GM21786 (cell line): ENCODE results near the gene EP400.

Experiments
- ATAC-seq: cut with Tn5 transposase; IDR thresholded peaks from one replicate; pipeline ENCODE4 v1.9.1; 2021; ENCODE audit not compliant: unreplicated experiment

Gene EP400

GRCh38 chr12:132014092-132014914 is 64.6 kb downstream of the EP400 start:
- ATAC-seq, result no peak

GRCh38 chr12:132014915-132015280 is 65.2 kb downstream of the EP400 start:
- ATAC-seq, result no peak

GRCh38 chr12:132015686-132016430 is 66.1 kb downstream of the EP400 start:
- ATAC-seq, result no peak

- ATAC-seq, result no peak
These were observed 68.6 kb downstream of the EP400 start for GRCh38 chr12:132018193-132018916.

GRCh38 chr12:132019891-132020290 is 70.1 kb downstream of the EP400 start:
- ATAC-seq, result no peak

- ATAC-seq, result no peak
These were observed 70.5 kb downstream of the EP400 start for GRCh38 chr12:132020292-132020691.

GRCh38 chr12:132021031-132021871 is 71.5 kb downstream of the EP400 start:
- ATAC-seq, result no peak

- ATAC-seq, result no peak
These were observed 72.2 kb downstream of the EP400 start for GRCh38 chr12:132021965-132022364.

GRCh38 chr12:132023658-132024057 is 73.9 kb downstream of the EP400 start:
- ATAC-seq, result no peak

- no peak for ATAC-seq
These were observed 75.0 kb downstream of the EP400 start for GRCh38 chr12:132024758-132025157.

GRCh38 chr12:132025526-132025925 is 75.8 kb downstream of the EP400 start:
- no peak for ATAC-seq

GRCh38 chr12:132026061-132026795 is 76.5 kb downstream of the EP400 start:
- no peak for ATAC-seq

GRCh38 chr12:132026796-132027500 is 77.2 kb downstream of the EP400 start:
- ATAC-seq, result no peak

GRCh38 chr12:132027636-132028035 is 77.9 kb downstream of the EP400 start:
- ATAC-seq, result no peak

GRCh38 chr12:132028111-132028510 is 78.4 kb downstream of the EP400 start:
- ATAC-seq, result no peak

- no peak for ATAC-seq
These were observed 80.0 kb downstream of the EP400 start for GRCh38 chr12:132029503-132030300.

GRCh38 chr12:132030367-132031038 is 80.8 kb downstream of the EP400 start:
- ATAC-seq, result no peak

GRCh38 chr12:132033627-132034026 is 83.9 kb downstream of the EP400 start:
- ATAC-seq, result no peak
